IMR-90 (cell line): ENCODE measurements around the gene MYL10. TPM values are rescaled to one million over a fixed set of nuclear protein-coding genes. Genes with fewer than 3 reads are reported as not detected.

Experiments used
- ATAC-seq: fragments of 200-7000 bp; cut with Tn5 transposase; 2 replicates; pipeline ENCODE4 v1.9.1; 2020; ENCODE audit warnings: low read depth, mild to moderate bottlenecking, moderate library complexity
- BruUV-seq: library from RNA; stranded (reverse); fragments of 400-500 nt; replicated peaks from 2 replicates; lab custom pipeline; 2021; lab: Mats Ljungman, UMichigan
- CTCF ChIA-PET: fragments of 300-600 bp; formaldehyde crosslinking; extraction: SDS; loops from one replicate; lab custom pipeline; 2021; ENCODE audit warnings: antibody characterized with exemption; lab: Yijun Ruan, JAX
- POLR2A ChIA-PET: fragments of 300-600 bp; sonication (Branson Sonifier 250); formaldehyde crosslinking; loops from one replicate; lab custom pipeline; 2022; ENCODE audit warnings: antibody characterized with exemption; ENCODE audit not compliant: unreplicated experiment; lab: Charles Lee
- DNase-seq: peaks from one replicate; pipeline ENCODE4 v3.0.0; 2013
- H2AFZ ChIP-seq: replicated peaks from 2 replicates; pipeline ENCODE3; 2013; ENCODE audit warnings: low read length, mild to moderate bottlenecking; ENCODE audit not compliant: poor library complexity
- H2AK5ac ChIP-seq: 2 replicates; pipeline ENCODE4 v1.6.1; 2013; ENCODE audit warnings: low read depth, low read length, inconsistent platforms
- H2AK9ac ChIP-seq: replicated peaks from 2 replicates; pipeline ENCODE3; 2013; ENCODE audit warnings: mild to moderate bottlenecking, low read depth, low read length, moderate library complexity; ENCODE audit not compliant: poor library complexity
- H2BK120ac ChIP-seq: 2 replicates; pipeline ENCODE4 v1.6.1; 2013; ENCODE audit warnings: low read depth, low read length, inconsistent platforms
- H2BK15ac ChIP-seq: 3 replicates; pipeline ENCODE4 v1.6.1; 2013; ENCODE audit warnings: low read depth, low read length, inconsistent platforms
- H2BK20ac ChIP-seq: 2 replicates; pipeline ENCODE4 v1.6.1; 2013; ENCODE audit warnings: low read depth, mild to moderate bottlenecking, inconsistent platforms, low read length, moderate library complexity
- H2BK5ac ChIP-seq: 2 replicates; pipeline ENCODE4 v1.6.1; 2013; ENCODE audit warnings: mild to moderate bottlenecking, low read depth, low read length, inconsistent platforms; ENCODE audit not compliant: poor library complexity, severe bottlenecking
- H3K14ac ChIP-seq: replicated peaks from 2 replicates; pipeline ENCODE4 v1.6.1; 2013; ENCODE audit warnings: low read depth, low read length, inconsistent platforms
- H3K18ac ChIP-seq: 2 replicates; pipeline ENCODE4 v1.6.1; 2013; ENCODE audit warnings: low read depth, low read length, control low read depth
- H3K23ac ChIP-seq: 2 replicates; pipeline ENCODE4 v1.6.1; 2013; ENCODE audit warnings: low read depth, low read length, inconsistent platforms
- H3K27ac ChIP-seq: 2 replicates; pipeline ENCODE4 v1.5.1; 2013; ENCODE audit warnings: mild to moderate bottlenecking, control low read depth, low read length; ENCODE audit not compliant: insufficient read depth
- H3K27me3 ChIP-seq: 2 replicates; pipeline ENCODE4 v1.6.1; 2013; ENCODE audit warnings: low read length; ENCODE audit not compliant: control insufficient read depth, insufficient read depth
- H3K36me3 ChIP-seq: 2 replicates; pipeline ENCODE4 v1.6.1; 2013; ENCODE audit warnings: low read length, mixed read lengths; ENCODE audit not compliant: control insufficient read depth, insufficient read depth
- H3K4ac ChIP-seq: 2 replicates; pipeline ENCODE4 v1.6.1; 2013; ENCODE audit warnings: low read depth, low read length, inconsistent platforms
- H3K4me1 ChIP-seq: 2 replicates; pipeline ENCODE4 v1.6.1; 2013; ENCODE audit warnings: low read length, mixed read lengths; ENCODE audit not compliant: control insufficient read depth, insufficient read depth
- H3K4me2 ChIP-seq: 2 replicates; pipeline ENCODE4 v1.6.1; 2013; ENCODE audit warnings: low read depth, mild to moderate bottlenecking, control low read depth, low read length, moderate library complexity
- H3K4me3 ChIP-seq: 2 replicates; pipeline ENCODE4 v1.5.1; 2013; ENCODE audit warnings: low read depth, mild to moderate bottlenecking, control low read depth, low read length, moderate library complexity; ENCODE audit not compliant: insufficient read depth
- H3K56ac ChIP-seq: 2 replicates; pipeline ENCODE4 v1.6.1; 2013; ENCODE audit warnings: low read length, inconsistent platforms; ENCODE audit not compliant: insufficient read depth; ENCODE audit errors: extremely low read depth
- H3K79me1 ChIP-seq, 2 experiments: 2 replicates each; pipeline ENCODE4 v1.6.1; 2013; ENCODE audit warnings: low read length in 2 of 2, inconsistent platforms in 1 of 2, low read depth in 1 of 2
- H3K9ac ChIP-seq: 2 replicates; pipeline ENCODE4 v1.6.1; 2013; ENCODE audit warnings: low read depth, low read length, control low read depth
- H3K9me1 ChIP-seq: 2 replicates; pipeline ENCODE4 v1.6.1; 2013; ENCODE audit warnings: low read length, inconsistent platforms; ENCODE audit not compliant: insufficient read depth
- H3K9me3 ChIP-seq: 2 replicates; pipeline ENCODE4 v1.6.1; 2013; ENCODE audit warnings: low read length; ENCODE audit not compliant: control insufficient read depth, insufficient read depth
- H4K20me1 ChIP-seq: 2 replicates; pipeline ENCODE4 v1.6.1; 2013; ENCODE audit warnings: low read length, inconsistent platforms; ENCODE audit not compliant: insufficient read depth
- H4K5ac ChIP-seq: 2 replicates; pipeline ENCODE4 v1.6.1; 2013; ENCODE audit warnings: mild to moderate bottlenecking, low read depth, low read length, control low read depth
- H4K8ac ChIP-seq, 2 experiments: 2 replicates each; pipeline ENCODE4 v1.6.1; 2013; ENCODE audit warnings: low read depth in 2 of 2, low read length in 2 of 2, control low read depth in 1 of 2, inconsistent platforms in 1 of 2
- H4K91ac ChIP-seq: 2 replicates; pipeline ENCODE4 v1.6.1; 2013; ENCODE audit warnings: low read depth, low read length, inconsistent platforms; ENCODE audit not compliant: insufficient read depth
- BHLHE40 ChIP-seq: fragments of 150-350 bp; IDR thresholded peaks from 2 replicates; pipeline ENCODE4 v1.6.1; 2016; ENCODE audit warnings: mild to moderate bottlenecking, low read depth, low read length
- CEBPB ChIP-seq: IDR thresholded peaks from 2 replicates; pipeline ENCODE4 v1.6.1; 2012; ENCODE audit warnings: low read depth, low read length, improper control_type of control experiment
- CHD1 ChIP-seq: IDR thresholded peaks from 2 replicates; pipeline ENCODE4 v1.6.1; 2012; ENCODE audit warnings: low read depth, low read length, improper control_type of control experiment
- ELK1 ChIP-seq: fragments of 150-350 bp; IDR thresholded peaks from 2 replicates; pipeline ENCODE4 v1.6.1; 2016; ENCODE audit warnings: low read depth, mild to moderate bottlenecking, low read length, moderate library complexity, borderline replicate concordance
- FOS ChIP-seq: fragments of 150-350 bp; IDR thresholded peaks from 2 replicates; pipeline ENCODE4 v1.6.1; 2016; ENCODE audit warnings: low read depth, low read length
- MAFK ChIP-seq: IDR thresholded peaks from 2 replicates; pipeline ENCODE4 v1.6.1; 2012; ENCODE audit warnings: low read depth, low read length, improper control_type of control experiment
- MAZ ChIP-seq: IDR thresholded peaks from 2 replicates; pipeline ENCODE4 v1.6.1; 2012; ENCODE audit warnings: low read depth, mild to moderate bottlenecking, low read length, improper control_type of control experiment, moderate library complexity, borderline replicate concordance
- MXI1 ChIP-seq: IDR thresholded peaks from 2 replicates; pipeline ENCODE4 v1.6.1; 2012; ENCODE audit warnings: low read depth, mild to moderate bottlenecking, low read length, moderate library complexity, borderline replicate concordance
- NFE2L2 ChIP-seq: fragments of 150-350 bp; IDR thresholded peaks from 2 replicates; pipeline ENCODE4 v1.6.1; 2016; ENCODE audit warnings: low read depth, mild to moderate bottlenecking, low read length
- POLR2A ChIP-seq: IDR thresholded peaks from 2 replicates; pipeline ENCODE4 v1.6.1; 2012; ENCODE audit warnings: mild to moderate bottlenecking, low read depth, low read length
- RAD21 ChIP-seq: IDR thresholded peaks from 2 replicates; pipeline ENCODE4 v1.6.1; 2012; ENCODE audit warnings: low read length, improper control_type of control experiment
- RCOR1 ChIP-seq: IDR thresholded peaks from 2 replicates; pipeline ENCODE4 v1.6.1; 2012; ENCODE audit warnings: mild to moderate bottlenecking, low read length, improper control_type of control experiment; ENCODE audit not compliant: insufficient replicate concordance
- RFX5 ChIP-seq: IDR thresholded peaks from 2 replicates; pipeline ENCODE4 v1.8.0; 2012; ENCODE audit warnings: low read depth, mild to moderate bottlenecking, low read length, moderate library complexity
- SMC3 ChIP-seq: fragments of 150-350 bp; IDR thresholded peaks from 2 replicates; pipeline ENCODE4 v1.6.1; 2016; ENCODE audit warnings: low read depth, mild to moderate bottlenecking, antibody characterized with exemption, low read length, moderate library complexity
- USF2 ChIP-seq: fragments of 150-350 bp; IDR thresholded peaks from 2 replicates; pipeline ENCODE4 v1.6.1; 2017; ENCODE audit warnings: mild to moderate bottlenecking, antibody characterized with exemption, low read length, low read depth
- WGBS, 2 experiments: methylation state at CpG; one replicate each; pipeline versions ENCODE4 v1.1.5 to v1.1.7; 2013; ENCODE audit warnings: missing lambda C conversion rate in 2 of 2; ENCODE audit not compliant: insufficient read length in 1 of 2; ENCODE audit errors: extremely low coverage in 2 of 2; 5-methylcytosine and 5-hydroxymethylcytosine counted together
- dilution Hi-C: fragments of 300-500 bp; cut with HindIII; formaldehyde crosslinking; loops from one replicate; pipeline ENCODE4 v1.14.3; 2018; ENCODE audit warnings: low sequenced_read_pairs; ENCODE audit not compliant: unreplicated experiment
- in situ Hi-C: fragments of 300-500 bp; cut with MboI; formaldehyde crosslinking; loops from 3 replicates; pipeline ENCODE4 v1.14.3; 2019; ENCODE audit warnings: low sequenced_read_pairs, inconsistent platforms, mixed read lengths
- intact Hi-C: fragments of 100-400 bp; cut with micrococcal nuclease; formaldehyde crosslinking; loops from 2 replicates; pipeline ENCODE4 v1.10.0; 2022
- polyA plus RNA-seq, 3 experiments: library from polyadenylated mRNA; depleted of rRNA; stranded (reverse); fragments of >200 nt; gene quantifications; 2 replicates each; pipeline ENCODE4 v1.2.3, GENCODE V29; 2012; ENCODE audit warnings: low replicate concordance in 1 of 3
- total RNA-seq: library from RNA; depleted of rRNA; stranded (reverse); fragments of >200 nt; gene quantifications from 2 replicates; pipeline ENCODE4 v1.2.3, GENCODE V29; 2012
- TF ChIP-seq, protein P1 (sequence below): conservative IDR thresholded peaks from 2 replicates; pipeline ENCODE4 v1.5.1; 2012; ENCODE audit warnings: mild to moderate bottlenecking, low read depth, low read length, improper control_type of control experiment

Gene MYL10
- total and polyA plus RNA-seq, 2 of the 4 experiments (the other 2 are of a cell fraction) = not detected

- Histone ChIP-seq H3K79me1 (no peaks in the 10 kb centered on the region), H3K18ac (no peak overlapping the region), H3K4me1 (no peaks in the 10 kb centered on the region), H2BK15ac (no peak overlapping the region), H2BK20ac (no peak overlapping the region), H2AK9ac (no peak overlapping the region), H3K27me3 (peaks cover 20% of the 10 kb centered on the region), H3K4ac (no peak overlapping the region), H4K20me1 (no peaks in the 10 kb centered on the region), H3K56ac (no peak overlapping the region), H4K5ac (no peak overlapping the region), H2BK120ac (no peak overlapping the region), H2BK5ac (no peak overlapping the region), H3K27ac (no peak overlapping the region), H2AFZ (no peak overlapping the region), H3K9me3 (peaks cover 3% of the 10 kb centered on the region), H4K8ac (no peak overlapping the region), H3K14ac (no peak overlapping the region), H3K9ac (no peak overlapping the region), H2AK5ac (no peak overlapping the region), H3K9me1 (no peaks in the 10 kb centered on the region), H4K91ac (no peak overlapping the region), H3K36me3 (no peaks in the 10 kb centered on the region), H3K4me2 (no peak overlapping the region), H3K4me3 (no peak overlapping the region), H3K23ac (no peak overlapping the region; the same call in 1 of the 2 replicates)
- DNase-seq (no peak), ATAC-seq (no peak)
- intact Hi-C loops (loop anchor here (5.0 kb wide), 1 partner anchor 83 kb away; no protein-coding TSS in a partner anchor), dilution Hi-C loops (no loop called here), in situ Hi-C loops (loop anchor here (10.0 kb wide), 1 partner anchor 635 kb away; no protein-coding TSS in a partner anchor)
- CTCF ChIA-PET = interaction anchor here (1.2 kb wide), 1 partner anchor 11 kb away, joined by 3 read pairs; no protein-coding TSS in a partner anchor
- no CpG with 5 or more reads among the region's 3 CpGs for WGBS, 2 experiments
- TF ChIP-seq, protein P1, sequence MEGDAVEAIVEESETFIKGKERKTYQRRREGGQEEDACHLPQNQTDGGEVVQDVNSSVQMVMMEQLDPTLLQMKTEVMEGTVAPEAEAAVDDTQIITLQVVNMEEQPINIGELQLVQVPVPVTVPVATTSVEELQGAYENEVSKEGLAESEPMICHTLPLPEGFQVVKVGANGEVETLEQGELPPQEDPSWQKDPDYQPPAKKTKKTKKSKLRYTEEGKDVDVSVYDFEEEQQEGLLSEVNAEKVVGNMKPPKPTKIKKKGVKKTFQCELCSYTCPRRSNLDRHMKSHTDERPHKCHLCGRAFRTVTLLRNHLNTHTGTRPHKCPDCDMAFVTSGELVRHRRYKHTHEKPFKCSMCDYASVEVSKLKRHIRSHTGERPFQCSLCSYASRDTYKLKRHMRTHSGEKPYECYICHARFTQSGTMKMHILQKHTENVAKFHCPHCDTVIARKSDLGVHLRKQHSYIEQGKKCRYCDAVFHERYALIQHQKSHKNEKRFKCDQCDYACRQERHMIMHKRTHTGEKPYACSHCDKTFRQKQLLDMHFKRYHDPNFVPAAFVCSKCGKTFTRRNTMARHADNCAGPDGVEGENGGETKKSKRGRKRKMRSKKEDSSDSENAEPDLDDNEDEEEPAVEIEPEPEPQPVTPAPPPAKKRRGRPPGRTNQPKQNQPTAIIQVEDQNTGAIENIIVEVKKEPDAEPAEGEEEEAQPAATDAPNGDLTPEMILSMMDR = no peak
- TF ChIP-seq ELK1 (no peak), BHLHE40 (no peak), MXI1 (no peak), SMC3 (no peak), RFX5 (no peak), RCOR1 (no peak), NFE2L2 (no peak), POLR2A (no peak), MAFK (no peak), MAZ (no peak), CHD1 (no peak), RAD21 (no peak), CEBPB (no peak), FOS (no peak), USF2 (no peak)
- POLR2A ChIA-PET = no interaction called here
- BruUV-seq = no TSS peak
These were observed 29.3 kb downstream of the MYL10 start for GRCh38 chr7:101599787-101600186.
